Naive thymus-derived CD8-positive, alpha-beta T cell (primary cell): Measurements from ENCODE around the gene CCDC57. TPM values are rescaled to one million over a fixed set of nuclear protein-coding genes. Genes with fewer than 3 reads are reported as not detected.

Experiments used
- ATAC-seq, 2 donors: fragments of 150-1000 bp; cut with Tn5 transposase in 1 of 2; sonication (Bioruptor Pico), chemical (Tn5 transposase) in 1 of 2; 1 replicate in 1 of 2; 2 replicates in 1 of 2; pipeline ENCODE4 v1.10.0; 2021; ENCODE audit warnings: mild to moderate bottlenecking in 2 of 2, moderate library complexity in 2 of 2
- POLR2A ChIA-PET: fragments of 350-600 bp; sonication (Branson Sonifier 250); formaldehyde crosslinking; loops from one replicate; lab custom pipeline; 2021; ENCODE audit warnings: antibody characterized with exemption; lab: Charles Lee
- DNase-seq, 10 donors: peaks; one replicate each; pipeline versions ENCODE4 v3.0.0 to v3.0.0-alpha.2; 2020 to 2022
- H3K27ac Mint-ChIP-seq, 10 donors: one replicate each; pipeline ENCODE4 v1.8.0; 2020 to 2022; ENCODE audit warnings: mild to moderate bottlenecking in 10 of 10, mixed read lengths in 10 of 10, moderate library complexity in 4 of 10, inconsistent platforms in 1 of 10
- H3K27me3 Mint-ChIP-seq, 5 donors: one replicate each; pipeline ENCODE4 v1.8.0; 2021 to 2022; ENCODE audit warnings: mixed read lengths in 5 of 5
- H3K36me3 Mint-ChIP-seq, 3 donors: one replicate each; pipeline ENCODE4 v1.8.0; 2020 to 2022; ENCODE audit warnings: mixed read lengths in 3 of 3, mild to moderate bottlenecking in 2 of 3, inconsistent platforms in 1 of 3
- H3K4me1 Mint-ChIP-seq, 4 donors: one replicate each; pipeline ENCODE4 v1.8.0; 2021 to 2022; ENCODE audit warnings: mixed read lengths in 4 of 4
- H3K4me3 Mint-ChIP-seq, 10 donors: one replicate each; pipeline ENCODE4 v1.8.0; 2020 to 2022; ENCODE audit warnings: mild to moderate bottlenecking in 10 of 10, mixed read lengths in 10 of 10, moderate library complexity in 6 of 10, inconsistent platforms in 1 of 10
- H3K9me3 Mint-ChIP-seq, 9 donors: one replicate each; pipeline ENCODE4 v1.8.0; 2020 to 2022; ENCODE audit warnings: mixed read lengths in 9 of 9, mild to moderate bottlenecking in 3 of 9, inconsistent platforms in 1 of 9, moderate library complexity in 1 of 9
- polyA plus RNA-seq, 3 donors: library from polyadenylated mRNA; unstranded; fragments of 300-500 nt; fragmentation: Illumina TruSeq; gene quantifications; one replicate each; pipeline ENCODE4 v1.2.3, GENCODE V29; 2021
- total RNA-seq, 8 experiments: library from RNA in 2 of 8; stranded (reverse) in 2 of 8; gene quantifications; one replicate each; pipeline ENCODE4 v1.2.3 and lab custom pipeline; 2021 to 2026

CCDC57 gene
- total and polyA plus RNA-seq, 5 experiments from 2014 or later = 39.6 to 80.0 (median 53.5) TPM

- Mint-ChIP-seq H3K4me3 (peak overlapping the region in 1 of 10 donors; percentile 38), H3K36me3 (peaks cover 0 to 10% (median 5%) of the 10 kb centered on the region in 3 donors), H3K9me3 (no peaks in the 10 kb centered on the region), H3K4me1 (peaks cover 18 to 63% (median 51%) of the 10 kb centered on the region in 4 donors), H3K27ac (peak overlapping the region in 8 of 10 donors; percentile 51 to 74 (median 64)), H3K27me3 (no peaks in the 10 kb centered on the region)
- POLR2A ChIA-PET = interaction anchor here (0.9 to 1.2 kb wide), 2 partner anchors 10 to 16 kb away, joined by 4 read pairs; no protein-coding TSS in a partner anchor
- DNase-seq (no peak), ATAC-seq (no peak)
These were observed 93.7 kb downstream of the CCDC57 start for GRCh38 chr17:82118815-82119380.

- DNase-seq (no peak), ATAC-seq (no peak)
- H3K27me3 Mint-ChIP-seq = no peaks in the 10 kb centered on the region
- H3K4me3 Mint-ChIP-seq = no peak overlapping the region
- peak overlapping the region in 5 of 10 donors; percentile 45 to 74 (median 58) for H3K27ac Mint-ChIP-seq
- POLR2A ChIA-PET = no interaction called here
- peaks cover 0 to 10% (median 10%) of the 10 kb centered on the region in 3 donors for H3K36me3 Mint-ChIP-seq
- peaks cover 17 to 57% (median 45%) of the 10 kb centered on the region in 4 donors for H3K4me1 Mint-ChIP-seq
- H3K9me3 Mint-ChIP-seq = no peaks in the 10 kb centered on the region
These were observed 94.4 kb downstream of the CCDC57 start for GRCh38 chr17:82118168-82118814.

GRCh38 chr17:82117139-82118090, 95.2 kb downstream of the CCDC57 start:
- Mint-ChIP-seq H3K27ac (peak overlapping the region in 3 of 10 donors; percentile 37 to 52 (median 45)), H3K4me3 (no peak overlapping the region), H3K9me3 (no peaks in the 10 kb centered on the region), H3K27me3 (no peaks in the 10 kb centered on the region), H3K4me1 (peaks cover 12 to 51% (median 37%) of the 10 kb centered on the region in 4 donors), H3K36me3 (peaks cover 0 to 12% (median 7%) of the 10 kb centered on the region in 3 donors)
- ATAC-seq = no peak
- DNase-seq = no peak
- POLR2A ChIA-PET = interaction anchor here (1.6 to 2.0 kb wide), 2 partner anchors 10 to 11 kb away, joined by 9 to 12 read pairs; no protein-coding TSS in a partner anchor

GRCh38 chr17:82116246-82116645, 96.4 kb downstream of the CCDC57 start:
- peaks cover 0 to 16% (median 12%) of the 10 kb centered on the region in 3 donors for H3K36me3 Mint-ChIP-seq
- no peak for ATAC-seq

GRCh38 chr17:82114872-82115271, 97.8 kb downstream of the CCDC57 start:
- Mint-ChIP-seq H3K9me3 (no peaks in the 10 kb centered on the region), H3K27ac (no peak overlapping the region), H3K4me3 (no peak overlapping the region), H3K4me1 (peaks cover 9 to 41% (median 17%) of the 10 kb centered on the region in 4 donors), H3K27me3 (no peaks in the 10 kb centered on the region), H3K36me3 (peaks cover 0 to 17% (median 16%) of the 10 kb centered on the region in 3 donors)
- POLR2A ChIA-PET = interaction anchor here (0.9 to 2.0 kb wide), 3 partner anchors 9 to 16 kb away, joined by 4 to 12 read pairs (median 4); no protein-coding TSS in a partner anchor
- DNase-seq (no peak), ATAC-seq (no peak)

More at GRCh38 chr17:82116246-82116645, 96.4 kb downstream of the CCDC57 start:
- no peaks in the 10 kb centered on the region for H3K27me3 Mint-ChIP-seq
- POLR2A ChIA-PET = interaction anchor here (1.6 to 2.0 kb wide), 2 partner anchors 10 to 11 kb away, joined by 9 to 12 read pairs; no protein-coding TSS in a partner anchor
- peak overlapping the region in 1 of 10 donors; percentile 71 for H3K4me3 Mint-ChIP-seq
- no peaks in the 10 kb centered on the region for H3K9me3 Mint-ChIP-seq
- peaks cover 9 to 44% (median 26%) of the 10 kb centered on the region in 4 donors for H3K4me1 Mint-ChIP-seq
- no peak for DNase-seq
- peak overlapping the region in 3 of 10 donors; percentile 14 to 25 (median 24) for H3K27ac Mint-ChIP-seq

- Mint-ChIP-seq H3K36me3 (peaks cover 0 to 17% (median 16%) of the 10 kb centered on the region in 3 donors), H3K4me1 (peaks cover 6 to 37% (median 13%) of the 10 kb centered on the region in 4 donors), H3K27me3 (no peaks in the 10 kb centered on the region), H3K27ac (peak overlapping the region in 2 of 10 donors; percentile 31 to 70), H3K9me3 (no peaks in the 10 kb centered on the region), H3K4me3 (no peak overlapping the region)
- POLR2A ChIA-PET = interaction anchor here (0.8 to 1.1 kb wide), 3 partner anchors 8 to 57 kb away, joined by 3 to 4 read pairs (median 4); no protein-coding TSS in a partner anchor
- ATAC-seq = no peak
- no peak for DNase-seq
These were observed 98.2 kb downstream of the CCDC57 start for GRCh38 chr17:82114447-82114846.

- peak overlapping the region in 2 of 10 donors; percentile 70 to 76 for H3K27ac Mint-ChIP-seq
- H3K4me1 Mint-ChIP-seq = peaks cover 3 to 33% (median 11%) of the 10 kb centered on the region in 4 donors
- no peak for ATAC-seq
- H3K4me3 Mint-ChIP-seq = no peak overlapping the region
- H3K9me3 Mint-ChIP-seq = no peaks in the 10 kb centered on the region
- no peaks in the 10 kb centered on the region for H3K27me3 Mint-ChIP-seq
- peaks cover 0 to 17% (median 16%) of the 10 kb centered on the region in 3 donors for H3K36me3 Mint-ChIP-seq
- DNase-seq = no peak
- POLR2A ChIA-PET = interaction anchor here (0.8 to 1.1 kb wide), 3 partner anchors 8 to 57 kb away, joined by 3 to 4 read pairs (median 4); no protein-coding TSS in a partner anchor
These were observed 98.7 kb downstream of the CCDC57 start for GRCh38 chr17:82113941-82114340.

GRCh38 chr17:82113422-82113821, 99.2 kb downstream of the CCDC57 start:
- H3K4me1 Mint-ChIP-seq = peaks cover 3 to 34% (median 14%) of the 10 kb centered on the region in 4 donors
- no peaks in the 10 kb centered on the region for H3K9me3 Mint-ChIP-seq
- no peak for DNase-seq
- H3K27me3 Mint-ChIP-seq = no peaks in the 10 kb centered on the region
- peaks cover 0 to 19% (median 17%) of the 10 kb centered on the region in 3 donors for H3K36me3 Mint-ChIP-seq
- peak overlapping the region in 1 of 10 donors; percentile 76 for H3K27ac Mint-ChIP-seq
- no peak for ATAC-seq
- POLR2A ChIA-PET = no interaction called here
- H3K4me3 Mint-ChIP-seq = peak overlapping the region in 1 of 10 donors; percentile 45

GRCh38 chr17:82112914-82113311, 99.7 kb downstream of the CCDC57 start:
- DNase-seq (no peak), ATAC-seq (no peak)
- Mint-ChIP-seq H3K9me3 (no peaks in the 10 kb centered on the region), H3K27ac (no peak overlapping the region), H3K36me3 (peaks cover 0 to 16% (median 15%) of the 10 kb centered on the region in 3 donors), H3K4me3 (no peak overlapping the region), H3K27me3 (no peaks in the 10 kb centered on the region), H3K4me1 (peaks cover 3 to 34% (median 17%) of the 10 kb centered on the region in 4 donors)
- POLR2A ChIA-PET = no interaction called here

- H3K27ac Mint-ChIP-seq = peak overlapping the region in 1 of 10 donors; percentile 59
- DNase-seq = no peak
- no peaks in the 10 kb centered on the region for H3K27me3 Mint-ChIP-seq
- H3K4me1 Mint-ChIP-seq = peaks cover 3 to 39% (median 18%) of the 10 kb centered on the region in 4 donors
- H3K9me3 Mint-ChIP-seq = no peaks in the 10 kb centered on the region
- peaks cover 0 to 15% (median 13%) of the 10 kb centered on the region in 3 donors for H3K36me3 Mint-ChIP-seq
- no peak for ATAC-seq
- no peak overlapping the region for H3K4me3 Mint-ChIP-seq
- POLR2A ChIA-PET = interaction anchor here (0.9 kb wide), 1 partner anchor 9 kb away, joined by 3 read pairs; no protein-coding TSS in a partner anchor
These were observed 100.3 kb downstream of the CCDC57 start for GRCh38 chr17:82112181-82112913.

- DNase-seq (peak in 1 of 10 donors; percentile 32), ATAC-seq (peak in 1 of 2 donors; percentile 25)
- Mint-ChIP-seq H3K4me3 (peak overlapping the region in 2 of 10 donors; percentile 12 to 60), H3K4me1 (peaks cover 7 to 46% (median 28%) of the 10 kb centered on the region in 4 donors), H3K27me3 (no peaks in the 10 kb centered on the region), H3K27ac (peak overlapping the region in 9 of 10 donors; percentile 13 to 83 (median 72)), H3K36me3 (peaks cover 0 to 13% (median 10%) of the 10 kb centered on the region in 3 donors), H3K9me3 (no peaks in the 10 kb centered on the region)
- POLR2A ChIA-PET = interaction anchor here (1.6 kb wide), 2 partner anchors 9 to 13 kb away, joined by 4 read pairs; no protein-coding TSS in a partner anchor
These were observed 102.3 kb downstream of the CCDC57 start for GRCh38 chr17:82110298-82110697.
